HCT116 (cell line): ENCODE data around the gene CCDC28B. TPM values are rescaled to one million over a fixed set of nuclear protein-coding genes. Genes with fewer than 3 reads are reported as not detected.

ENCODE experiments used
- ATAC-seq: fragments of 200-7000 bp; cut with Tn5 transposase; 2 replicates; pipeline ENCODE4 v1.9.1; 2020; ENCODE audit warnings: mild to moderate bottlenecking, moderate library complexity
- BruUV-seq: library from RNA; stranded (reverse); fragments of 400-500 nt; replicated peaks from 2 replicates; lab custom pipeline; 2021; lab: Mats Ljungman, UMichigan
- CTCF ChIA-PET: fragments of 300-600 bp; sonication (Branson Sonifier 250); formaldehyde crosslinking; loops from one replicate; lab custom pipeline; 2021; ENCODE audit warnings: antibody characterized with exemption; lab: Charles Lee
- POLR2A ChIA-PET: fragments of 300-600, 350-600 bp; sonication (Branson Sonifier 250); formaldehyde crosslinking; loops from one replicate; lab custom pipeline; 2021; ENCODE audit warnings: antibody characterized with exemption; lab: Charles Lee
- RAD21 ChIA-PET, 2 experiments: fragments of 300-600 bp; sonication (Branson Sonifier 250); formaldehyde crosslinking; loops; one replicate each; lab custom pipeline; 2023; ENCODE audit warnings: low total read pairs in 2 of 2; ENCODE audit not compliant: uncharacterized antibody in 2 of 2, unreplicated experiment in 2 of 2, low non-redundant PET in 1 of 2; lab: Charles Lee
- DNase-seq: peaks from one replicate; pipeline ENCODE4 v3.0.0-alpha.2; 2010; ENCODE audit warnings: low read depth, low spot score
- H2AFZ ChIP-seq: fragments of 200-600 bp; shearing (Covaris generic), sonication (generic); 2 replicates; pipeline ENCODE4 v1.6.1; 2017; ENCODE audit warnings: low read depth, mixed run types, mixed read lengths, antibody characterized with exemption, low read length; ENCODE audit not compliant: poor library complexity, severe bottlenecking
- H3K27ac ChIP-seq: 2 replicates; pipeline ENCODE4 v1.5.1; 2012; ENCODE audit warnings: low read depth, low read length
- H3K27me3 ChIP-seq: fragments of 200-600 bp; sonication (generic); 2 replicates; pipeline ENCODE4 v1.6.1; 2016; ENCODE audit warnings: mixed run types, low read length, mixed read lengths; ENCODE audit not compliant: insufficient read depth
- H3K36me3 ChIP-seq, 2 experiments: fragments of 200-500 bp in 1 of 2; fragments of 200-600 bp in 1 of 2; sonication (Bioruptor generic) in 1 of 2; sonication (generic) in 1 of 2; 2 replicates each; pipeline versions ENCODE4 v1.5.1 to v1.6.1; 2014 to 2016; ENCODE audit warnings: low read length in 2 of 2, inconsistent platforms in 1 of 2, mixed read lengths in 1 of 2, mixed run types in 1 of 2; ENCODE audit not compliant: insufficient read depth in 2 of 2, control insufficient read depth in 1 of 2
- H3K4me1 ChIP-seq, 2 experiments: fragments of 200-600 bp in 1 of 2; sonication (generic) in 1 of 2; 2 replicates each; pipeline versions ENCODE4 v1.5.1 to v1.6.1; 2012 to 2017; ENCODE audit warnings: low read length in 2 of 2, inconsistent platforms in 1 of 2, mild to moderate bottlenecking in 1 of 2, mixed read lengths in 1 of 2, mixed run types in 1 of 2, moderate library complexity in 1 of 2; ENCODE audit not compliant: insufficient read depth in 2 of 2, control insufficient read depth in 1 of 2
- H3K4me2 ChIP-seq: fragments of 200-600 bp; sonication (generic); 2 replicates; pipeline ENCODE4 v1.6.1; 2017; ENCODE audit warnings: mixed run types, low read length, mixed read lengths
- H3K4me3 ChIP-seq, 2 experiments: fragments of 200-600 bp in 1 of 2; sonication (generic) in 1 of 2; replicated peaks in 1 of 2; 2 replicates each; pipeline ENCODE4 v1.5.1; 2011 to 2016; ENCODE audit warnings: low read length in 2 of 2, control low read depth in 1 of 2, low read depth in 1 of 2, mild to moderate bottlenecking in 1 of 2, mixed read lengths in 1 of 2, mixed run types in 1 of 2
- H3K79me2 ChIP-seq: fragments of 200-600 bp; sonication (generic); 2 replicates; pipeline ENCODE4 v1.6.1; 2017; ENCODE audit warnings: mild to moderate bottlenecking, mixed run types, low read length, moderate library complexity, mixed read lengths; ENCODE audit not compliant: insufficient read depth
- H3K9ac ChIP-seq: fragments of 200-600 bp; sonication (generic); 2 replicates; pipeline ENCODE4 v1.6.1; 2016; ENCODE audit warnings: low read length, mixed read lengths
- H3K9me2 ChIP-seq: fragments of 200-600 bp; sonication (generic), shearing (Covaris generic); 2 replicates; pipeline ENCODE4 v1.6.1; 2017; ENCODE audit warnings: mixed run types, mild to moderate bottlenecking, moderate library complexity; ENCODE audit not compliant: insufficient read depth
- H3K9me3 ChIP-seq, 2 experiments: fragments of 200-500 bp in 1 of 2; fragments of 200-600 bp in 1 of 2; sonication (Bioruptor generic) in 1 of 2; sonication (generic) in 1 of 2; 2 replicates each; pipeline ENCODE4 v1.6.1; 2014 to 2017; ENCODE audit warnings: low read length in 2 of 2, mixed read lengths in 2 of 2, inconsistent platforms in 1 of 2, low read depth in 1 of 2, mild to moderate bottlenecking in 1 of 2, mixed run types in 1 of 2, moderate library complexity in 1 of 2; ENCODE audit not compliant: control insufficient read depth in 1 of 2, insufficient read depth in 1 of 2
- H4K20me1 ChIP-seq: fragments of 200-600 bp; sonication (generic), shearing (Covaris generic); 2 replicates; pipeline ENCODE4 v1.6.1; 2017; ENCODE audit warnings: mixed run types, mild to moderate bottlenecking, moderate library complexity; ENCODE audit not compliant: insufficient read depth
- CEBPB ChIP-seq: IDR thresholded peaks from 2 replicates; pipeline ENCODE4 v1.6.1; 2012; ENCODE audit warnings: low read depth
- RAD21 ChIP-seq: IDR thresholded peaks from 2 replicates; pipeline ENCODE4 v1.6.1; 2012; ENCODE audit warnings: low read depth, mild to moderate bottlenecking
- SP1 ChIP-seq: IDR thresholded peaks from 2 replicates; pipeline ENCODE4 v1.6.1; 2012; ENCODE audit warnings: low read depth
- ZNF274 ChIP-seq: fragments of 200-500 bp; sonication (Bioruptor generic); IDR thresholded peaks from 2 replicates; pipeline ENCODE4 v1.6.1; 2014; ENCODE audit warnings: mild to moderate bottlenecking, low read depth, low read length, inconsistent platforms
- intact Hi-C: fragments of 100-400 bp; cut with micrococcal nuclease; formaldehyde crosslinking; loops from 2 replicates; pipeline ENCODE4 v1.10.0; 2022
- total RNA-seq: library from RNA; stranded (reverse); gene quantifications from one replicate; pipeline ENCODE4 v1.2.1, GENCODE V29; 2021; ENCODE audit not compliant: unreplicated experiment
- TF ChIP-seq, protein P1 (sequence below): IDR thresholded peaks from 2 replicates; pipeline ENCODE4 v1.6.1; 2012; ENCODE audit warnings: low read depth

CCDC28B gene
- total RNA-seq, 1 experiment from 2014 or later, result 5.9 TPM

DNA sequence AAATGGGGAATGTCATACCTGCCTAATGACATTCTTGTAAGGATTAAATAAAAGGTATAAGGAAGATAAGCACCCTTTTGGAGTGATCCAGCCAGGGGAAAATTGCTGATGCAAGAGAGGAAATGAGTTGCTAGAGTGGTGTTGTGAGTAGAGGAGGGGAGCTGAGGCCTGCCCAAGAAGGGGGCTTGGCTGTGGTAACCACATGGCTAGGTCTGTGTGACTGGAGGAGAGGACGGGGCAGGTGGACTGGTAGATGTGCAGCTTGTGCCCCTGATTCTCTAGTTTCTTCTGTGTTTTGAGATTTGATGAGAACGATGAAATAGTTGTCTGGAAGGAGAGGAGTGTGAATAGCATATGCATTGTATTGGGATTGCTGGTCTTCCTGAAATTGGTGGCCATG, 14.3 kb upstream of the CCDC28B start:
- Histone ChIP-seq H4K20me1 (peaks cover 15% of the 10 kb centered on the region; the same call in 1 of the 2 replicates), H3K4me3 (no peak overlapping the region), H3K27ac (no peak overlapping the region), H3K9me2 (no peaks in the 10 kb centered on the region), H3K27me3 (no peaks in the 10 kb centered on the region), H2AFZ (no peak overlapping the region), H3K36me3 (peaks cover 63 to 78% of the 10 kb centered on the region in 2 experiments), H3K4me1 (peaks cover 2 to 11% of the 10 kb centered on the region in 2 experiments), H3K9me3 (no peaks in the 10 kb centered on the region), H3K9ac (no peak overlapping the region), H3K4me2 (no peak overlapping the region), H3K79me2 (peaks cover 81% of the 10 kb centered on the region)
- ChIA-PET RAD21 (no interaction called here), POLR2A (no interaction called here), CTCF (no interaction called here)
- DNase-seq (no peak), ATAC-seq (no peak)
- TF ChIP-seq SP1 (no peak), CEBPB (no peak), ZNF274 (no peak)
- TF ChIP-seq, protein P1, sequence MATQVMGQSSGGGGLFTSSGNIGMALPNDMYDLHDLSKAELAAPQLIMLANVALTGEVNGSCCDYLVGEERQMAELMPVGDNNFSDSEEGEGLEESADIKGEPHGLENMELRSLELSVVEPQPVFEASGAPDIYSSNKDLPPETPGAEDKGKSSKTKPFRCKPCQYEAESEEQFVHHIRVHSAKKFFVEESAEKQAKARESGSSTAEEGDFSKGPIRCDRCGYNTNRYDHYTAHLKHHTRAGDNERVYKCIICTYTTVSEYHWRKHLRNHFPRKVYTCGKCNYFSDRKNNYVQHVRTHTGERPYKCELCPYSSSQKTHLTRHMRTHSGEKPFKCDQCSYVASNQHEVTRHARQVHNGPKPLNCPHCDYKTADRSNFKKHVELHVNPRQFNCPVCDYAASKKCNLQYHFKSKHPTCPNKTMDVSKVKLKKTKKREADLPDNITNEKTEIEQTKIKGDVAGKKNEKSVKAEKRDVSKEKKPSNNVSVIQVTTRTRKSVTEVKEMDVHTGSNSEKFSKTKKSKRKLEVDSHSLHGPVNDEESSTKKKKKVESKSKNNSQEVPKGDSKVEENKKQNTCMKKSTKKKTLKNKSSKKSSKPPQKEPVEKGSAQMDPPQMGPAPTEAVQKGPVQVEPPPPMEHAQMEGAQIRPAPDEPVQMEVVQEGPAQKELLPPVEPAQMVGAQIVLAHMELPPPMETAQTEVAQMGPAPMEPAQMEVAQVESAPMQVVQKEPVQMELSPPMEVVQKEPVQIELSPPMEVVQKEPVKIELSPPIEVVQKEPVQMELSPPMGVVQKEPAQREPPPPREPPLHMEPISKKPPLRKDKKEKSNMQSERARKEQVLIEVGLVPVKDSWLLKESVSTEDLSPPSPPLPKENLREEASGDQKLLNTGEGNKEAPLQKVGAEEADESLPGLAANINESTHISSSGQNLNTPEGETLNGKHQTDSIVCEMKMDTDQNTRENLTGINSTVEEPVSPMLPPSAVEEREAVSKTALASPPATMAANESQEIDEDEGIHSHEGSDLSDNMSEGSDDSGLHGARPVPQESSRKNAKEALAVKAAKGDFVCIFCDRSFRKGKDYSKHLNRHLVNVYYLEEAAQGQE, result no peak
- intact Hi-C loops, result no loop called here
- BruUV-seq, result no TSS peak

DNA sequence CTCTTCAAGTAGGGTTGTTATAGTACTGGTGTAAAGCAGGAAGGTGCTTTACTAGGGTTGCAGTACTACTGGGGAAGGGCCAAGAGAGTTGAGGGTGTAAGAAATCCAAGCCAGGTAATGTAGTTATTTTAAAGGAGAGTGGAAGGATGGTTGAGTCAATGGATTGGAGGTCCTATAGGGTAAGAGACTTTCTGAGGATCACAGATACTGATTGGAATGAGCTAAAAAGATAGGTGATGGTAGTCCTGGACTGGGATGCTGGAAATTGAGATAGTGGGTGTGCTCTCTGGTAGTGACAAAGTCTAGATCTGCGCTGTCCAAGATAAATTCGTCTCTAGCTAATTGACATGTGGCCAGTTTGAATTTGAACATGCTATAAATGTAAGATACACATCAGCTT, 13.9 kb upstream of the CCDC28B start:
- Histone ChIP-seq H4K20me1 (peaks cover 15% of the 10 kb centered on the region; the same call in 1 of the 2 replicates), H2AFZ (no peak overlapping the region), H3K4me3 (no peak overlapping the region), H3K27ac (no peak overlapping the region), H3K27me3 (no peaks in the 10 kb centered on the region), H3K79me2 (peaks cover 77% of the 10 kb centered on the region), H3K9me2 (no peaks in the 10 kb centered on the region), H3K9ac (no peak overlapping the region), H3K4me2 (no peak overlapping the region), H3K36me3 (peaks cover 63 to 78% of the 10 kb centered on the region in 2 experiments), H3K4me1 (peaks cover 0 to 7% of the 10 kb centered on the region in 2 experiments; a peak in 2 of 4 replicates)
- CTCF ChIA-PET, result no interaction called here
- no TSS peak for BruUV-seq
- RAD21 ChIA-PET, result no interaction called here
- ATAC-seq (no peak), DNase-seq (no peak)
- POLR2A ChIA-PET, result no interaction called here
- no peak for TF ChIP-seq RAD21
- TF ChIP-seq, all 23 proteins: peak for 0
- H3K9me3 ChIP-seq, result no peaks in the 10 kb centered on the region
- intact Hi-C loops, result no loop called here
